K562 (cell line): ENCODE results near the gene MRPL10. TPM values are rescaled to one million over a fixed set of nuclear protein-coding genes. Genes with fewer than 3 reads are reported as not detected.

Experiments
- ATAC-seq: fragments of 200-7000 bp; cut with Tn5 transposase; 3 replicates; pipeline ENCODE4 v1.9.1; 2020; ENCODE audit warnings: moderate library complexity
- BruUV-seq: library from RNA; stranded (reverse); fragments of 400-500 nt; replicated peaks from 2 replicates; lab custom pipeline; 2021; lab: Mats Ljungman, UMichigan
- CTCF ChIA-PET: fragments of 300-600 bp; formaldehyde crosslinking; extraction: SDS; loops from one replicate; lab custom pipeline; 2021; ENCODE audit warnings: low intra/inter-chr PET ratio; lab: Yijun Ruan, JAX
- POLR2A ChIA-PET: fragments of 300-600, 350-650 bp; sonication (Branson Sonifier 250); formaldehyde crosslinking; extraction: SDS; loops from one replicate; lab custom pipeline; 2021; ENCODE audit warnings: antibody characterized with exemption, inconsistent platforms; lab: Yijun Ruan, JAX
- DNase-seq, 4 experiments: peaks; one replicate each; pipeline versions ENCODE4 v3.0.0 to v3.0.0-alpha.2; 2011 to 2018; ENCODE audit warnings: low spot score in 3 of 4, mixed read lengths in 3 of 4; ENCODE audit errors: extremely low read depth in 1 of 4
- FAIRE-seq: peaks from 2 replicates; lab custom pipeline; 2011; peaks lifted over from hg19 to GRCh38; lab: Jason Lieb, UNC
- H2AFZ ChIP-seq: 2 replicates; pipeline ENCODE4 v1.6.0; 2011; ENCODE audit warnings: low read depth, low read length, control low read depth, inconsistent platforms
- H3K27ac ChIP-seq: fragments of 200-600 bp; 3 replicates; pipeline ENCODE4 v1.8.0; 2011; ENCODE audit warnings: low read depth, mild to moderate bottlenecking, control low read depth, inconsistent platforms, low read length, moderate library complexity, mixed read lengths; ENCODE audit errors: extremely low read depth
- H3K27me3 ChIP-seq, 2 experiments: fragments of 300-600 bp in 1 of 2; 2 replicates in 1 of 2; 3 replicates in 1 of 2; pipeline versions ENCODE4 v1.6.0 to v1.8.0; 2011; ENCODE audit warnings: inconsistent platforms in 2 of 2, low read length in 2 of 2, mild to moderate bottlenecking in 1 of 2, mixed read lengths in 1 of 2, moderate library complexity in 1 of 2; ENCODE audit not compliant: control insufficient read depth in 2 of 2, insufficient read depth in 2 of 2
- H3K36me3 ChIP-seq: fragments of 300-600 bp; 3 replicates; pipeline ENCODE4 v1.8.0; 2011; ENCODE audit warnings: mild to moderate bottlenecking, low read length, inconsistent platforms; ENCODE audit not compliant: control insufficient read depth, insufficient read depth
- H3K4me1 ChIP-seq, 2 experiments: fragments of 200-600 bp in 1 of 2; replicated peaks in 1 of 2; 2 replicates in 1 of 2; 3 replicates in 1 of 2; pipeline versions ENCODE4 v1.5.1 to v1.8.0; 2011; ENCODE audit warnings: inconsistent platforms in 2 of 2, low read length in 2 of 2, mild to moderate bottlenecking in 1 of 2, mixed read lengths in 1 of 2, moderate library complexity in 1 of 2; ENCODE audit not compliant: control insufficient read depth in 2 of 2, insufficient read depth in 2 of 2
- H3K4me2 ChIP-seq: 2 replicates; pipeline ENCODE4 v1.6.1; 2011; ENCODE audit warnings: low read length, control low read depth, inconsistent platforms, mixed read lengths; ENCODE audit not compliant: insufficient read depth
- H3K4me3 ChIP-seq: fragments of 200-600 bp; sonication (generic), shearing (Covaris generic); 2 replicates; pipeline ENCODE4 v1.5.1; 2016; ENCODE audit warnings: control low read depth, inconsistent platforms
- H3K79me2 ChIP-seq: fragments of 200-600 bp; 3 replicates; pipeline ENCODE4 v1.8.0; 2011; ENCODE audit warnings: low read length, inconsistent platforms; ENCODE audit not compliant: control insufficient read depth, insufficient read depth
- H3K9ac ChIP-seq, 2 experiments: 2 replicates each; pipeline versions ENCODE4 v1.6.0 to v1.6.1; 2011; ENCODE audit warnings: low read depth in 2 of 2, low read length in 2 of 2, control low read depth in 1 of 2, inconsistent platforms in 1 of 2, mild to moderate bottlenecking in 1 of 2, mixed read lengths in 1 of 2; ENCODE audit not compliant: insufficient read depth in 1 of 2
- H3K9me1 ChIP-seq: one replicate; pipeline ENCODE4 v1.6.0; 2011; ENCODE audit warnings: inconsistent platforms, mild to moderate bottlenecking, low read length, moderate library complexity; ENCODE audit not compliant: control insufficient read depth, insufficient read depth
- H3K9me3 ChIP-seq: replicated peaks from 2 replicates; pipeline ENCODE4 v1.5.1; 2011; ENCODE audit warnings: low read depth, low read length, inconsistent platforms; ENCODE audit not compliant: control insufficient read depth, insufficient read depth
- H4K20me1 ChIP-seq: replicated peaks from 2 replicates; pipeline ENCODE4 v1.6.1; 2011; ENCODE audit warnings: low read length, inconsistent platforms, mixed read lengths; ENCODE audit not compliant: control insufficient read depth, insufficient read depth
- ATF2 ChIP-seq: sonication (generic); formaldehyde crosslinking; IDR thresholded peaks from 2 replicates; pipeline ENCODE4 v1.8.1; 2022; ENCODE audit warnings: missing genetic modification reagents
- CTBP1 ChIP-seq: fragments of 450-650 bp; IDR thresholded peaks from 2 replicates; pipeline ENCODE4 v1.6.1; 2016; ENCODE audit warnings: borderline replicate concordance
- MCM7 ChIP-seq, 2 experiments: fragments of 450-650 bp; IDR thresholded peaks; 2 replicates each; pipeline ENCODE4 v1.6.1; 2016 to 2018
- MIER1 ChIP-seq: fragments of 450-650 bp; IDR thresholded peaks from 2 replicates; pipeline ENCODE4 v1.6.1; 2016; ENCODE audit warnings: antibody characterized with exemption, mild to moderate bottlenecking, low read depth
- TAF15 ChIP-seq: fragments of 200-400 bp; formaldehyde crosslinking; IDR thresholded peaks from 2 replicates; pipeline ENCODE4 v1.6.1; 2017; ENCODE audit warnings: mild to moderate bottlenecking, low read depth, low read length, moderate library complexity
- ZNF263 ChIP-seq: sonication (generic); formaldehyde crosslinking; IDR thresholded peaks from 2 replicates; pipeline ENCODE4 v1.8.0; 2022; ENCODE audit warnings: mild to moderate bottlenecking, missing genetic modification reagents, borderline replicate concordance
- WGBS: fragments of 100-300 bp; shearing (Covaris generic); methylation state at CpG from one replicate; pipeline ENCODE4 v1.1.6; 2016; ENCODE audit warnings: low coverage, mixed read lengths; ENCODE audit not compliant: insufficient coverage; ENCODE audit errors: missing lambda C conversion rate; 5-methylcytosine and 5-hydroxymethylcytosine counted together
- in situ Hi-C: fragments of 300-500 bp; cut with MboI; formaldehyde crosslinking; loops from 4 replicates; pipeline ENCODE4 v1.15.0; 2018; ENCODE audit warnings: inconsistent platforms, mixed read lengths
- intact Hi-C: fragments of 100-400 bp; cut with micrococcal nuclease; formaldehyde crosslinking; loops from 2 replicates; pipeline ENCODE4 v1.14.2; 2022
- polyA plus RNA-seq, 8 experiments: library from polyadenylated mRNA; depleted of rRNA in 4 of 8; stranded (reverse) in 5 of 8; unstranded in 3 of 8; fragments of >200 nt; fragmentation: Nextera tagmentation in 2 of 8; fragmentation: Illumina TruSeq in 1 of 8; extraction: Ambion mirVana in 2 of 8; extraction: Trizol in 1 of 8; gene quantifications; 2 replicates each; pipeline versions ENCODE4 v1.2.1 to v1.2.3, GENCODE V29; 2011 to 2014; ENCODE audit warnings: inconsistent platforms in 1 of 8, missing spikeins in 1 of 8
- total RNA-seq, 7 experiments: library from RNA; depleted of rRNA in 6 of 7; stranded (reverse); fragments of >200 nt in 6 of 7; fragmentation: Illumina TruSeq in 2 of 7; extraction: Trizol in 2 of 7; gene quantifications; 2 replicates each; pipeline versions ENCODE4 v1.2.1 to v1.2.3, GENCODE V29; 2011 to 2021; ENCODE audit warnings: low replicate concordance in 1 of 7

The MRPL10 gene
- total and polyA plus RNA-seq, 9 of the 15 experiments (the other 6 are each of a cell fraction or from before 2014, with no cell fraction given), result 27.8 to 105 (median 67.3) TPM

DNA sequence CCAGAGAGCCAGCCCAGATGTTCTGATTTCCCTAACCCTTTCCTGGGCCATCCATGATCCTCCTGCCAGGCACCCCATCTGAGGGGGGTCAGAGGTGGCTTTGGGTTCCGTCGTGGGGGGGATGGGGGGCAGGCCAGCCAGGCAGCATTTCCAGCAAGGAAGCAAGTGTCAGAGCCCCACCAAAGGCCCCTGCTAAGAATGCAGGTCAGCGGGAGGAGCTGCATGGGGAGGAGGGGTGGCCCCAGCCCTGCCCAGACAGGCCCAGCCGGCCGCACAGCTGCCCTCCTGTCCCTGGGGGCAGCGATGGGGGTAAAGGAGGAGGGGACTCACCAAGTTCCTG is 12.0 kb upstream of the MRPL10 start:
- peaks cover 12% of the 10 kb centered on the region for H3K79me2 ChIP-seq
- POLR2A ChIA-PET, result interaction anchor here (0.7 to 2.6 kb wide), 5 partner anchors 41 to 88 kb away, joined by 3 to 18 read pairs (median 5); partner anchors contain the start of gene SP2
- no peaks in the 10 kb centered on the region for H4K20me1 ChIP-seq
- in situ Hi-C loops (loop anchor here (5.0 kb wide), 2 partner anchors 49 to 174 kb away; no protein-coding TSS in a partner anchor), intact Hi-C loops (loop anchor here (1.0 to 10.0 kb wide), 2 partner anchors 47 to 291 kb away; no protein-coding TSS in a partner anchor)
- BruUV-seq, result no TSS peak
- ATAC-seq (no peak), DNase-seq (no peak), FAIRE-seq (no peak)
- H2AFZ ChIP-seq, result no peak overlapping the region
- no peak for TF ChIP-seq MIER1
- TF ChIP-seq MCM7 (IDR thresholded peaks at IDR 0.05), result no peak
- TF ChIP-seq TAF15, result no peak
- 0 out of 2 replicates have a peak, but pooled peaks have one; percentile 3 for TF ChIP-seq CTBP1
- TF ChIP-seq ZNF263 (CRISPR knock-in tag), result peak; percentile 50; the same call in 1 of the 2 replicates
- no peak for TF ChIP-seq ATF2 (CRISPR knock-in tag)
- 46% methylated on average over 6 of the region's 6 CpGs for WGBS
- H3K9ac ChIP-seq, result peak overlapping the region in 1 of 2 experiments; percentile 21; a peak in 2 of 4 replicates
- peaks cover 33 to 59% of the 10 kb centered on the region in 2 experiments for H3K4me1 ChIP-seq
- peaks cover 9% of the 10 kb centered on the region; the same call in 2 of the 3 replicates for H3K36me3 ChIP-seq
- no peak overlapping the region for H3K4me2 ChIP-seq
- H3K27ac ChIP-seq, result no peak overlapping the region
- no peaks in the 10 kb centered on the region for H3K9me3 ChIP-seq
- CTCF ChIA-PET, result interaction anchor here (2.4 to 5.9 kb wide), 3 partner anchors 46 to 175 kb away, joined by 10 to 171 read pairs (median 26); no protein-coding TSS in a partner anchor
- no peak overlapping the region for H3K4me3 ChIP-seq
- H3K27me3 ChIP-seq, result no peaks in the 10 kb centered on the region
- no peaks in the 10 kb centered on the region for H3K9me1 ChIP-seq
